Endothelial cell of umbilical vein (primary cell): ENCODE data around the gene BCAS4. TPM values are rescaled to one million over a fixed set of nuclear protein-coding genes. Genes with fewer than 3 reads are reported as not detected.

ENCODE experiments used
- BruUV-seq: library from RNA; stranded (reverse); fragments of 400-500 nt; replicated peaks from 2 replicates; lab custom pipeline; 2021; lab: Mats Ljungman, UMichigan
- CTCF ChIA-PET: fragments of 300-600, 350-600 bp; sonication (Branson Sonifier 250); formaldehyde crosslinking; loops from one replicate; lab custom pipeline; 2021; ENCODE audit warnings: antibody characterized with exemption, inconsistent platforms; lab: Charles Lee
- POLR2A ChIA-PET: fragments of 300-600, 350-600 bp; sonication (Branson Sonifier 250); formaldehyde crosslinking; loops from one replicate; lab custom pipeline; 2021; ENCODE audit warnings: antibody characterized with exemption, inconsistent platforms; lab: Charles Lee
- DNase-seq: peaks from one replicate; pipeline ENCODE4 v3.0.0-alpha.2; 2011; ENCODE audit warnings: low read depth, low spot score
- FAIRE-seq: peaks from 2 replicates; lab custom pipeline; 2011; peaks lifted over from hg19 to GRCh38; lab: Jason Lieb, UNC
- H2AFZ ChIP-seq: 2 replicates; pipeline ENCODE4 v1.6.0; 2012; ENCODE audit warnings: low read depth, low read length, control low read depth, inconsistent platforms
- H3K27ac ChIP-seq: 2 replicates; pipeline ENCODE4 v1.5.1; 2011; ENCODE audit warnings: low read depth, mild to moderate bottlenecking, control low read depth, low read length, moderate library complexity; ENCODE audit not compliant: insufficient read depth
- H3K27me3 ChIP-seq, 2 experiments: 2 replicates each; pipeline versions ENCODE4 v1.6.0 to v1.6.1; 2011; ENCODE audit warnings: low read length in 2 of 2, mixed read lengths in 1 of 2; ENCODE audit not compliant: control insufficient read depth in 2 of 2, insufficient read depth in 2 of 2
- H3K36me3 ChIP-seq, 2 experiments: 2 replicates in 1 of 2; 3 replicates in 1 of 2; pipeline ENCODE4 v1.5.1; 2011; ENCODE audit warnings: low read length in 2 of 2, mild to moderate bottlenecking in 1 of 2, moderate library complexity in 1 of 2; ENCODE audit not compliant: control insufficient read depth in 2 of 2, insufficient read depth in 2 of 2; ENCODE audit errors: extremely low read depth in 1 of 2
- H3K4me1 ChIP-seq: 3 replicates; pipeline ENCODE4 v1.5.1; 2011; ENCODE audit warnings: mild to moderate bottlenecking, low read length; ENCODE audit not compliant: control insufficient read depth, insufficient read depth; ENCODE audit errors: extremely low read depth
- H3K4me2 ChIP-seq: 2 replicates; pipeline ENCODE4 v1.6.1; 2011; ENCODE audit warnings: low read length, control low read depth, mixed read lengths; ENCODE audit not compliant: insufficient read depth
- H3K4me3 ChIP-seq, 3 experiments: fragments of 200-600 bp in 1 of 3; sonication (generic), shearing (Covaris generic) in 1 of 3; replicated peaks in 1 of 3; 2 replicates each; pipeline ENCODE4 v1.5.1; 2011 to 2016; ENCODE audit warnings: control low read depth in 3 of 3, low read length in 3 of 3, mild to moderate bottlenecking in 2 of 3, inconsistent platforms in 1 of 3, low read depth in 1 of 3, moderate library complexity in 1 of 3; ENCODE audit not compliant: insufficient read depth in 1 of 3
- H3K79me2 ChIP-seq: 2 replicates; pipeline ENCODE4 v1.6.0; 2012; ENCODE audit warnings: low read length, inconsistent platforms; ENCODE audit not compliant: control insufficient read depth, insufficient read depth
- H3K9ac ChIP-seq: replicated peaks from 2 replicates; pipeline ENCODE3; 2011; ENCODE audit warnings: low read length, control low read depth; ENCODE audit not compliant: insufficient read depth; ENCODE audit errors: extremely low read depth
- H3K9me1 ChIP-seq: replicated peaks from 3 replicates; pipeline ENCODE4 v1.6.0; 2011; ENCODE audit warnings: mild to moderate bottlenecking, low read length; ENCODE audit not compliant: control insufficient read depth, insufficient read depth; ENCODE audit errors: extremely low read depth
- H3K9me3 ChIP-seq: replicated peaks from 2 replicates; pipeline ENCODE4 v1.5.1; 2012; ENCODE audit warnings: low read length, inconsistent platforms; ENCODE audit not compliant: control insufficient read depth, insufficient read depth
- H4K20me1 ChIP-seq: replicated peaks from 2 replicates; pipeline ENCODE3; 2011; ENCODE audit warnings: mild to moderate bottlenecking, low read length; ENCODE audit not compliant: control insufficient read depth, insufficient read depth; ENCODE audit errors: extremely low read depth
- CTCF ChIP-seq, 2 donors: IDR thresholded peaks; 1 replicate in 1 of 2; 2 replicates in 1 of 2; pipeline ENCODE4 v1.5.1; 2011; ENCODE audit warnings: low read length in 2 of 2, mild to moderate bottlenecking in 2 of 2, moderate library complexity in 2 of 2, control low read depth in 1 of 2, inconsistent platforms in 1 of 2, low read depth in 1 of 2; ENCODE audit not compliant: insufficient read depth in 1 of 2; ENCODE audit errors: extremely low read depth in 1 of 2
- EZH2 ChIP-seq: IDR thresholded peaks from 2 replicates; pipeline ENCODE4 v1.6.1; 2012; ENCODE audit warnings: borderline replicate concordance, low read depth, mild to moderate bottlenecking, moderate library complexity, low read length, inconsistent platforms; ENCODE audit not compliant: severe bottlenecking
- FOS ChIP-seq: IDR thresholded peaks from 2 replicates; pipeline ENCODE4 v1.6.1; 2011; ENCODE audit warnings: mild to moderate bottlenecking, low read length, moderate library complexity, borderline replicate concordance; ENCODE audit not compliant: insufficient read depth
- GATA2 ChIP-seq: IDR thresholded peaks from 2 replicates; pipeline ENCODE4 v1.7.0; 2011; ENCODE audit warnings: low read depth, mild to moderate bottlenecking, moderate library complexity, mixed read lengths, low read length; ENCODE audit not compliant: insufficient read length, insufficient read depth
- JUN ChIP-seq: IDR thresholded peaks from 2 replicates; pipeline ENCODE4 v1.6.1; 2011; ENCODE audit warnings: borderline replicate concordance, low read depth; ENCODE audit not compliant: insufficient read length, insufficient read depth
- MYC ChIP-seq: IDR thresholded peaks from one replicate; pipeline ENCODE4 v1.6.1; 2011; ENCODE audit warnings: mild to moderate bottlenecking, low read depth, low read length
- POLR2A ChIP-seq: IDR thresholded peaks from 2 replicates; pipeline ENCODE4 v1.6.1; 2012; ENCODE audit warnings: low read depth, mild to moderate bottlenecking, control low read depth, low read length
- POLR2AphosphoS5 ChIP-seq: IDR thresholded peaks from 2 replicates; pipeline ENCODE4 v1.6.1; 2012; ENCODE audit warnings: low read depth, mild to moderate bottlenecking, control low read depth, low read length, moderate library complexity; ENCODE audit not compliant: insufficient read depth
- dilution Hi-C: fragments of 300-500 bp; cut with MboI; formaldehyde crosslinking; loops from one replicate; pipeline ENCODE4 v1.15.0; 2019; ENCODE audit warnings: low sequenced_read_pairs; ENCODE audit not compliant: extremely low pct_ligation_motif_present
- intact Hi-C: fragments of 100-400 bp; cut with micrococcal nuclease; formaldehyde crosslinking; loops from one replicate; pipeline ENCODE4 v1.10.0; 2022
- polyA plus RNA-seq, 4 experiments: library from polyadenylated mRNA; depleted of rRNA in 3 of 4; stranded (reverse) in 3 of 4; unstranded in 1 of 4; fragments of >200 nt; gene quantifications; 2 replicates each; pipeline versions ENCODE4 v1.2.1 to v1.2.3, GENCODE V29; 2011 to 2012; ENCODE audit warnings: missing spikeins in 1 of 4
- total RNA-seq: library from RNA; stranded (reverse); gene quantifications from 2 replicates; pipeline ENCODE4 v1.2.3, GENCODE V29; 2021
- TF ChIP-seq, protein P1 (sequence below): IDR thresholded peaks from 2 replicates; pipeline ENCODE4 v1.6.1; 2011; ENCODE audit not compliant: insufficient read depth, insufficient read length

Gene BCAS4
- total and polyA plus RNA-seq, 2 donors (not counting 3 experiments of a cell fraction or from before 2014, with no cell fraction given): 1.0 to 1.5 TPM

DNA sequence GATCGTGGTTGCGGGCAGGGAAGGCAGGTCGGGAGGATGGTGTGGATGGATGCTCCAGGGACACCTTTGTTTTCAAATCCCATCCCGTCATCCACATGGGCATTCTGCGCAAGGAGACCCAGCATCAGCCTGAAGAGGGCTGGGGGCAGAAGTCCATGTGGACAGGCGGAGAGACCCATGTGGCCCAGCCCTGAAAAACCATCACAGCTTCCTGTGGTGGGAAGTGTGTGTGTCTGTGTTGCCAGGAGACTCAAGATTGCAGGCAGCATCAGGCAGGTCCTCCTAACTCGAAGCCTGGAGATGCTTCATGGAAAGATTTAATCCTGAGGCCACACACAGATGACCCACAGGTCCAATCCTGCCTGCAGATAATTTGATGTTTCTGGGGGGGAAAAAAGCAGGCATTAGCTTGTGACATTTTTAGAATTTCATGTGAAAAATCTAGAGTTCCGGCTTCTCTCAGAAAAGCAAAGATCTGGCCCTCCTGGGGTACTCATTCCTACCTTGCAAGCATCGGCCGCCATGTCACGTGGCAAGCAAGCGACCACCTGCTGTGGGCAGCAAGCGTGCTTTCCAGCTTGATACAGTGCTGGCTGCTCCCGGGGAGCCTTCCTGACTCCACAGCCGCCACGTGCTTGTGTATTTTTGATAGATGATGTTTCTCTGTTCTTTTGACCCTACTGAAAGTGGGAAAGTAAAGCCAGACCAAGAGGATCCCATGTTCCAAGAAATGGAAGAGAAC, 25.8 kb downstream of the BCAS4 start:
- H3K4me3 ChIP-seq: no peak overlapping the region
- dilution Hi-C loops (no loop called here), intact Hi-C loops (no loop called here)
- H4K20me1 ChIP-seq: no peaks in the 10 kb centered on the region
- no peak overlapping the region for H2AFZ ChIP-seq
- H3K4me1 ChIP-seq: no peaks in the 10 kb centered on the region
- no peaks in the 10 kb centered on the region for H3K27me3 ChIP-seq
- H3K4me2 ChIP-seq: no peak overlapping the region
- no TSS peak for BruUV-seq
- H3K9me1 ChIP-seq: no peaks in the 10 kb centered on the region
- H3K79me2 ChIP-seq: no peaks in the 10 kb centered on the region
- DNase-seq (no peak), FAIRE-seq (no peak)
- H3K27ac ChIP-seq: no peak overlapping the region
- H3K36me3 ChIP-seq: no peaks in the 10 kb centered on the region
- no peak for TF ChIP-seq GATA2
- TF ChIP-seq JUN: no peak
- no peak for TF ChIP-seq EZH2
- TF ChIP-seq, protein P1, sequence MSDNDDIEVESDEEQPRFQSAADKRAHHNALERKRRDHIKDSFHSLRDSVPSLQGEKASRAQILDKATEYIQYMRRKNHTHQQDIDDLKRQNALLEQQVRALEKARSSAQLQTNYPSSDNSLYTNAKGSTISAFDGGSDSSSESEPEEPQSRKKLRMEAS: no peak
- TF ChIP-seq MYC: no peak
- no peak for TF ChIP-seq CTCF (IDR thresholded peaks at IDR 0.05; ENCODE audit: extremely low read depth in 1 of 2, insufficient read depth in 1 of 2, low read depth in 1 of 2, low read length in 2 of 2)
- no peak for TF ChIP-seq FOS
- no peak for TF ChIP-seq POLR2A
- no peak for TF ChIP-seq POLR2AphosphoS5
- ChIA-PET POLR2A (interaction anchor here (0.5 kb wide), 1 partner anchor 75 kb away, joined by 5 read pairs; no protein-coding TSS in a partner anchor), CTCF (interaction anchor here (1.4 to 2.4 kb wide), 2 partner anchors 26 to 109 kb away, joined by 4 to 7 read pairs; partner anchors contain the start of gene BCAS4)
- no peaks in the 10 kb centered on the region for H3K9me3 ChIP-seq
- H3K9ac ChIP-seq: no peak overlapping the region
